ENCODE results near the gene BCL2L12. TPM values are rescaled to one million over a fixed set of nuclear protein-coding genes. Genes with fewer than 3 reads are reported as not detected.

The BCL2L12 gene
- polyA plus RNA-seq, 6 donors from 2014 or later = 8.0 to 12.7 (median 10.6) TPM

- no peak for DNase-seq
- H3K4me3 Mint-ChIP-seq = peak overlapping the region in 6 of 8 donors; percentile 39 to 95 (median 60)
- peaks cover 0 to 6% of the 10 kb centered on the region in 2 donors for H3K36me3 Mint-ChIP-seq
- no peaks in the 10 kb centered on the region for H3K27me3 Mint-ChIP-seq
- peak overlapping the region in 4 of 6 donors; percentile 64 to 99 (median 91) for H3K27ac Mint-ChIP-seq
- peaks cover 30 to 52% (median 39%) of the 10 kb centered on the region in 3 donors for H3K4me1 Mint-ChIP-seq
- H3K9me3 Mint-ChIP-seq = no peaks in the 10 kb centered on the region
- ATAC-seq (ENCODE audit: low read depth in 2 of 2) = no peak
Measured at GRCh38 chr19:49678985-49679770, 13.4 kb downstream of the BCL2L12 start.

- Mint-ChIP-seq H3K9me3 (no peaks in the 10 kb centered on the region), H3K27me3 (no peaks in the 10 kb centered on the region), H3K4me1 (peaks cover 29 to 50% (median 39%) of the 10 kb centered on the region in 3 donors), H3K4me3 (peak overlapping the region in 4 of 8 donors; percentile 39 to 79 (median 67)), H3K36me3 (peaks cover 0 to 8% of the 10 kb centered on the region in 2 donors), H3K27ac (peak overlapping the region in 3 of 6 donors; percentile 91 to 99 (median 92))
- ATAC-seq (ENCODE audit: low read depth in 2 of 2) (no peak), DNase-seq (no peak)
Measured at GRCh38 chr19:49679771-49680413, 14.2 kb downstream of the BCL2L12 start.

- Mint-ChIP-seq H3K9me3 (no peaks in the 10 kb centered on the region), H3K4me3 (peak overlapping the region in 4 of 8 donors; percentile 10 to 56 (median 24)), H3K36me3 (peaks cover 0 to 13% of the 10 kb centered on the region in 2 donors), H3K4me1 (peaks cover 31 to 46% (median 39%) of the 10 kb centered on the region in 3 donors), H3K27ac (peak overlapping the region in 2 of 6 donors; percentile 91 to 99), H3K27me3 (no peaks in the 10 kb centered on the region)
- DNase-seq (peak; percentile 90), ATAC-seq (ENCODE audit: low read depth in 2 of 2) (peak in 1 of 2 donors; percentile 8)
Measured at GRCh38 chr19:49680421-49681351, 15.0 kb downstream of the BCL2L12 start.

- DNase-seq (no peak), ATAC-seq (ENCODE audit: low read depth in 2 of 2) (no peak)
- Mint-ChIP-seq H3K27me3 (no peaks in the 10 kb centered on the region), H3K9me3 (no peaks in the 10 kb centered on the region), H3K36me3 (peaks cover 0 to 16% of the 10 kb centered on the region in 2 donors), H3K4me3 (no peak overlapping the region), H3K27ac (peak overlapping the region in 2 of 6 donors; percentile 24 to 64), H3K4me1 (peaks cover 26 to 34% (median 29%) of the 10 kb centered on the region in 3 donors)
Measured at GRCh38 chr19:49681830-49682229, 16.1 kb downstream of the BCL2L12 start.

- no peak for ATAC-seq (ENCODE audit: low read depth in 2 of 2)
- Mint-ChIP-seq H3K9me3 (no peaks in the 10 kb centered on the region), H3K4me3 (no peak overlapping the region)
Measured at GRCh38 chr19:49682274-49682673, 16.5 kb downstream of the BCL2L12 start.

GRCh38 chr19:49683814-49684250 is 18.1 kb downstream of the BCL2L12 start:
- no peak for DNase-seq
- no peak overlapping the region for H3K4me3 Mint-ChIP-seq
- no peak overlapping the region for H3K27ac Mint-ChIP-seq
- no peak for ATAC-seq (ENCODE audit: low read depth in 2 of 2)
- no peaks in the 10 kb centered on the region for H3K9me3 Mint-ChIP-seq
- no peaks in the 10 kb centered on the region for H3K27me3 Mint-ChIP-seq
- peaks cover 17 to 24% (median 17%) of the 10 kb centered on the region in 3 donors for H3K4me1 Mint-ChIP-seq
- H3K36me3 Mint-ChIP-seq = peaks cover 0 to 25% of the 10 kb centered on the region in 2 donors

More at GRCh38 chr19:49682274-49682673, 16.5 kb downstream of the BCL2L12 start:
- Mint-ChIP-seq H3K27me3 (no peaks in the 10 kb centered on the region), H3K27ac (no peak overlapping the region), H3K36me3 (peaks cover 0 to 18% of the 10 kb centered on the region in 2 donors), H3K4me1 (peaks cover 21 to 32% (median 29%) of the 10 kb centered on the region in 3 donors)
- DNase-seq = no peak

GRCh38 chr19:49684251-49684982 is 18.7 kb downstream of the BCL2L12 start:
- DNase-seq = no peak

GRCh38 chr19:49684983-49685553 is 19.3 kb downstream of the BCL2L12 start:
- peaks cover 0 to 5% (median 4%) of the 10 kb centered on the region in 3 donors for H3K27me3 Mint-ChIP-seq
- DNase-seq (no peak), ATAC-seq (ENCODE audit: low read depth in 2 of 2) (no peak)
- H3K4me1 Mint-ChIP-seq = peaks cover 14 to 20% (median 16%) of the 10 kb centered on the region in 3 donors
- peak overlapping the region in 1 of 6 donors; percentile 90 for H3K27ac Mint-ChIP-seq
- no peak overlapping the region for H3K4me3 Mint-ChIP-seq
- H3K36me3 Mint-ChIP-seq = peaks cover 0 to 25% of the 10 kb centered on the region in 2 donors
- H3K9me3 Mint-ChIP-seq = no peaks in the 10 kb centered on the region

More at GRCh38 chr19:49684251-49684982, 18.7 kb downstream of the BCL2L12 start:
- no peaks in the 10 kb centered on the region for H3K9me3 Mint-ChIP-seq
- peaks cover 16 to 22% (median 17%) of the 10 kb centered on the region in 3 donors for H3K4me1 Mint-ChIP-seq
- no peaks in the 10 kb centered on the region for H3K27me3 Mint-ChIP-seq
- peak overlapping the region in 1 of 6 donors; percentile 80 for H3K27ac Mint-ChIP-seq
- peaks cover 0 to 25% of the 10 kb centered on the region in 2 donors for H3K36me3 Mint-ChIP-seq
- ATAC-seq (ENCODE audit: low read depth in 2 of 2) = no peak
- H3K4me3 Mint-ChIP-seq = no peak overlapping the region

- Mint-ChIP-seq H3K36me3 (peaks cover 0 to 32% of the 10 kb centered on the region in 2 donors), H3K27ac (no peak overlapping the region), H3K4me1 (peaks cover 14 to 20% (median 20%) of the 10 kb centered on the region in 3 donors), H3K4me3 (no peak overlapping the region), H3K9me3 (no peaks in the 10 kb centered on the region), H3K27me3 (peaks cover 8 to 13% (median 13%) of the 10 kb centered on the region in 3 donors)
- DNase-seq = no peak
- no peak for ATAC-seq (ENCODE audit: low read depth in 2 of 2)
Measured at GRCh38 chr19:49685845-49686332, 20.2 kb downstream of the BCL2L12 start.

- ATAC-seq (ENCODE audit: low read depth in 2 of 2) = no peak
- H3K27ac Mint-ChIP-seq = no peak overlapping the region
Measured at GRCh38 chr19:49686503-49687088, 20.9 kb downstream of the BCL2L12 start.

GRCh38 chr19:49687150-49687549 is 21.4 kb downstream of the BCL2L12 start:
- no peak overlapping the region for H3K4me3 Mint-ChIP-seq
- H3K4me1 Mint-ChIP-seq = peaks cover 19 to 28% (median 22%) of the 10 kb centered on the region in 3 donors
- H3K27ac Mint-ChIP-seq = no peak overlapping the region
- DNase-seq (no peak), ATAC-seq (ENCODE audit: low read depth in 2 of 2) (no peak)
- peaks cover 0 to 34% of the 10 kb centered on the region in 2 donors for H3K36me3 Mint-ChIP-seq
- peaks cover 11 to 24% (median 19%) of the 10 kb centered on the region in 3 donors for H3K27me3 Mint-ChIP-seq
- H3K9me3 Mint-ChIP-seq = no peaks in the 10 kb centered on the region

More at GRCh38 chr19:49686503-49687088, 20.9 kb downstream of the BCL2L12 start:
- Mint-ChIP-seq H3K36me3 (peaks cover 0 to 34% of the 10 kb centered on the region in 2 donors), H3K4me1 (peaks cover 19 to 24% (median 22%) of the 10 kb centered on the region in 3 donors), H3K27me3 (peaks cover 11 to 20% (median 18%) of the 10 kb centered on the region in 3 donors), H3K9me3 (no peaks in the 10 kb centered on the region), H3K4me3 (no peak overlapping the region)
- no peak for DNase-seq

Data from naive B cell (primary cell).